Fibroblast of mammary gland (primary cell): ENCODE measurements around the gene CLIC1.

Source experiments
- DNase-seq: peaks from one replicate; pipeline ENCODE4 v3.0.0-alpha.2; 2010; ENCODE audit warnings: low read depth
- H3K4me3 ChIP-seq: 2 replicates; pipeline ENCODE4 v1.5.1; 2011; ENCODE audit warnings: low read depth, mild to moderate bottlenecking, low read length, moderate library complexity; ENCODE audit not compliant: control insufficient read depth
- CTCF ChIP-seq: conservative IDR thresholded peaks from 2 replicates; pipeline ENCODE4 v1.5.1; 2011; ENCODE audit warnings: low read depth, low read length, inconsistent platforms; ENCODE audit not compliant: control insufficient read depth, insufficient read depth

CLIC1 gene

GRCh38 chr6:31708224-31708623 is 28.1 kb downstream of the CLIC1 start:
- no peak overlapping the region for H3K4me3 ChIP-seq
- DNase-seq: no peak
- no peak for TF ChIP-seq CTCF

- no peak for DNase-seq
- TF ChIP-seq CTCF: no peak
- no peak overlapping the region for H3K4me3 ChIP-seq
Observed at GRCh38 chr6:31707701-31708100, 28.6 kb downstream of the CLIC1 start.

GRCh38 chr6:31706599-31706998 is 29.7 kb downstream of the CLIC1 start, which contains the start of gene LY6G6F:
TSS of gene LY6G6F (plus strand) at chr6:31706866. CDS start at chr6:31706907, 41 bp downstream.
- no peak within 1 kb of the TSS for H3K4me3 ChIP-seq
- no peak for DNase-seq
- no peak for TF ChIP-seq CTCF

GRCh38 chr6:31705931-31706330 is 30.4 kb downstream of the CLIC1 start:
- no peak overlapping the region for H3K4me3 ChIP-seq
- no peak for DNase-seq
- no peak for TF ChIP-seq CTCF

GRCh38 chr6:31702819-31703716 is 33.3 kb downstream of the CLIC1 start, which contains the start of gene ABHD16A:
TSS of gene ABHD16A (minus strand) at chr6:31703324. CDS start at chr6:31703281, 43 bp downstream.
- no peak for TF ChIP-seq CTCF
- H3K4me3 ChIP-seq: peak within 1 kb of the TSS; percentile 94

GRCh38 chr6:31702405-31702818 is 33.9 kb downstream of the CLIC1 start:
- TF ChIP-seq CTCF: no peak
- peak overlapping the region; percentile 94 for H3K4me3 ChIP-seq
- no peak for DNase-seq

More at GRCh38 chr6:31702819-31703716, 33.3 kb downstream of the CLIC1 start, which contains the start of gene ABHD16A:
- DNase-seq: peak; percentile 98
